HepG2 (cell line): ENCODE measurements around the gene NRL. TPM values are rescaled to one million over a fixed set of nuclear protein-coding genes. Genes with fewer than 3 reads are reported as not detected.
A peak's percentile ranks its signal among the peaks of the same experiment; 100 is the strongest.

ENCODE experiments used
- ATRX ChIP-seq: sonication (generic); formaldehyde crosslinking; IDR thresholded peaks from 2 replicates; pipeline ENCODE4 v1.4.0; 2020; ENCODE audit warnings: missing genetic modification reagents, borderline replicate concordance
- HOXA3 ChIP-seq: sonication (generic); formaldehyde crosslinking; IDR thresholded peaks from 2 replicates; pipeline ENCODE4 v1.5.0; 2020; ENCODE audit warnings: missing genetic modification reagents
- ISX ChIP-seq: sonication (generic); formaldehyde crosslinking; conservative IDR thresholded peaks from 2 replicates; pipeline ENCODE4 v1.5.0; 2020; ENCODE audit warnings: missing genetic modification reagents
- KLF11 ChIP-seq: IDR thresholded peaks from 2 replicates; pipeline ENCODE4 v1.6.1; 2016; ENCODE audit warnings: missing compliant biosample characterization
- KLF6 ChIP-seq: IDR thresholded peaks from 2 replicates; pipeline ENCODE4 v1.8.0; 2016; ENCODE audit warnings: missing biosample characterization, missing genetic modification reagents
- MAFF ChIP-seq: IDR thresholded peaks from 2 replicates; pipeline ENCODE4 v1.6.1; 2011; ENCODE audit warnings: low read depth, low read length, improper control_type of control experiment
- MATR3 ChIP-seq: sonication (generic); formaldehyde crosslinking; IDR thresholded peaks from 2 replicates; pipeline ENCODE4 v1.4.0; 2020; ENCODE audit warnings: missing genetic modification reagents
- RBM39 ChIP-seq: fragments of 200-400 bp; formaldehyde crosslinking; IDR thresholded peaks from one replicate; pipeline ENCODE4 v1.6.1; 2018; ENCODE audit warnings: antibody characterized with exemption, mild to moderate bottlenecking, low read depth, low read length; ENCODE audit not compliant: poor library complexity, severe bottlenecking
- SALL2 ChIP-seq: sonication (generic); formaldehyde crosslinking; IDR thresholded peaks from 2 replicates; pipeline ENCODE4 v1.8.1; 2023; ENCODE audit warnings: mild to moderate bottlenecking, missing genetic modification reagents, inconsistent platforms
- TEAD2 ChIP-seq: sonication (generic); formaldehyde crosslinking; IDR thresholded peaks from 2 replicates; pipeline ENCODE4 v1.9.0; 2021; ENCODE audit warnings: missing genetic modification reagents
- ZNF121 ChIP-seq: sonication (generic); formaldehyde crosslinking; IDR thresholded peaks from 2 replicates; pipeline ENCODE4 v1.5.0; 2020; ENCODE audit warnings: mild to moderate bottlenecking, missing genetic modification reagents
- ZNF510 ChIP-seq: sonication (generic); formaldehyde crosslinking; IDR thresholded peaks from 2 replicates; pipeline ENCODE4 v1.4.0; 2020; ENCODE audit warnings: low read depth, mild to moderate bottlenecking, missing genetic modification reagents
- ZNF577 ChIP-seq: sonication (generic); formaldehyde crosslinking; IDR thresholded peaks from 2 replicates; pipeline ENCODE4 v1.4.0; 2020; ENCODE audit warnings: mild to moderate bottlenecking, low read depth, missing genetic modification reagents, borderline replicate concordance
- polyA plus RNA-seq, 8 experiments: library from polyadenylated mRNA; depleted of rRNA in 3 of 8; stranded (reverse) in 7 of 8; unstranded in 1 of 8; fragments of >200 nt; fragmentation: Illumina TruSeq in 4 of 8; extraction: Trizol in 4 of 8; gene quantifications; 2 replicates each; pipeline versions ENCODE4 v1.2.1 to v1.2.3, GENCODE V29; 2011 to 2016; ENCODE audit warnings: low read depth in 4 of 8, missing spikeins in 1 of 8, mixed read lengths in 1 of 8; ENCODE audit not compliant: insufficient read depth in 1 of 8
- total RNA-seq, 5 experiments: library from RNA; depleted of rRNA; stranded (reverse); fragments of >200 nt; fragmentation: Illumina TruSeq; extraction: Trizol; gene quantifications; 2 replicates each; pipeline ENCODE4 v1.2.3, GENCODE V29; 2016; ENCODE audit warnings: low read depth in 1 of 5
- TF ChIP-seq, protein P1 (sequence below): sonication (generic); formaldehyde crosslinking; IDR thresholded peaks from 2 replicates; pipeline ENCODE4 v1.4.0; 2020; ENCODE audit warnings: missing genetic modification reagents, borderline replicate concordance
- TF ChIP-seq, protein P2 (sequence below): sonication (generic); formaldehyde crosslinking; IDR thresholded peaks from 2 replicates; pipeline ENCODE4 v1.5.0; 2020; ENCODE audit warnings: mild to moderate bottlenecking, missing genetic modification reagents
- TF ChIP-seq, protein P3 (sequence below): sonication (generic); formaldehyde crosslinking; IDR thresholded peaks from 2 replicates; pipeline ENCODE4 v1.4.0; 2020; ENCODE audit warnings: missing genetic modification reagents
- TF ChIP-seq, protein P4 (sequence below): sonication (generic); formaldehyde crosslinking; IDR thresholded peaks from 2 replicates; pipeline ENCODE4 v1.4.0; 2020; ENCODE audit warnings: missing genetic modification reagents
- TF ChIP-seq, protein P5 (sequence below): sonication (generic); formaldehyde crosslinking; IDR thresholded peaks from 2 replicates; pipeline ENCODE4 v1.9.0; 2021; ENCODE audit warnings: missing genetic modification reagents, borderline replicate concordance

NRL gene
- total and polyA plus RNA-seq, 2 of the 13 experiments (the other 11 are each of a cell fraction or from before 2014, with no cell fraction given), result 2.5 to 4.7 TPM

DNA sequence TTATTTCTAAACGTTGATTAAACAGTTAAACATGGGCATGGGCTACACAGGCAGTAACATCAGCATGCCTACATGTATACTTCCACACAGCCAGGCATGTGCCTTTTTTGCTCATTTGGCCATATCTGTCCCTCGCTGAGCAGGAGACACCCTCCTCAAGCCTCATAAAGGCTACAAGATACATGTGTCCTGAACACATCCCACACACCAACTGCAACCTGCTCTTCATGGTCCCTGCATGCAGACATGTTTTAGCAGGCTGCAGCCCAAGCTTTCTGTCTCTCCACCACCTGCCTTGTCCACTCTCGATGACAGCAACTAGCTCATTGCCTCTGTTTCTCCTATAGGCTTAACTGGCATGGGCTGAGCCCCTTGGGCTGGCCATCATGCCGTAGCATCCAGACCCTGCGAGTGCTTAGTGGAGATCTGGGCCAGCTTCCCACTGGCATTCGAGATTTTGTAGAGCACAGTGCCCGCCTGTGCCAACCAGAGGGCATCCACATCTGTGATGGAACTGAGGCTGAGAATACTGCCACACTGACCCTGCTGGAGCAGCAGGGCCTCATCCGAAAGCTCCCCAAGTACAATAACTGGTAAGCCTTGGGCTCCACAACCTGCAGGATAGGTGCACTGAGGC is 18.1 kb downstream of the NRL start (continued):
- TF ChIP-seq RBM39, result no peak
- TF ChIP-seq, protein P1, sequence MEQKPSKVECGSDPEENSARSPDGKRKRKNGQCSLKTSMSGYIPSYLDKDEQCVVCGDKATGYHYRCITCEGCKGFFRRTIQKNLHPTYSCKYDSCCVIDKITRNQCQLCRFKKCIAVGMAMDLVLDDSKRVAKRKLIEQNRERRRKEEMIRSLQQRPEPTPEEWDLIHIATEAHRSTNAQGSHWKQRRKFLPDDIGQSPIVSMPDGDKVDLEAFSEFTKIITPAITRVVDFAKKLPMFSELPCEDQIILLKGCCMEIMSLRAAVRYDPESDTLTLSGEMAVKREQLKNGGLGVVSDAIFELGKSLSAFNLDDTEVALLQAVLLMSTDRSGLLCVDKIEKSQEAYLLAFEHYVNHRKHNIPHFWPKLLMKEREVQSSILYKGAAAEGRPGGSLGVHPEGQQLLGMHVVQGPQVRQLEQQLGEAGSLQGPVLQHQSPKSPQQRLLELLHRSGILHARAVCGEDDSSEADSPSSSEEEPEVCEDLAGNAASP (CRISPR knock-in tag), result no peak
- TF ChIP-seq ATRX (CRISPR knock-in tag), result no peak
- no peak for TF ChIP-seq ZNF577 (CRISPR knock-in tag)
- TF ChIP-seq MAFF, result no peak
- TF ChIP-seq HOXA3 (CRISPR knock-in tag), result no peak
- no peak for TF ChIP-seq TEAD2 (CRISPR knock-in tag)
- no peak for TF ChIP-seq ZNF121 (CRISPR knock-in tag)
- TF ChIP-seq, protein P2, sequence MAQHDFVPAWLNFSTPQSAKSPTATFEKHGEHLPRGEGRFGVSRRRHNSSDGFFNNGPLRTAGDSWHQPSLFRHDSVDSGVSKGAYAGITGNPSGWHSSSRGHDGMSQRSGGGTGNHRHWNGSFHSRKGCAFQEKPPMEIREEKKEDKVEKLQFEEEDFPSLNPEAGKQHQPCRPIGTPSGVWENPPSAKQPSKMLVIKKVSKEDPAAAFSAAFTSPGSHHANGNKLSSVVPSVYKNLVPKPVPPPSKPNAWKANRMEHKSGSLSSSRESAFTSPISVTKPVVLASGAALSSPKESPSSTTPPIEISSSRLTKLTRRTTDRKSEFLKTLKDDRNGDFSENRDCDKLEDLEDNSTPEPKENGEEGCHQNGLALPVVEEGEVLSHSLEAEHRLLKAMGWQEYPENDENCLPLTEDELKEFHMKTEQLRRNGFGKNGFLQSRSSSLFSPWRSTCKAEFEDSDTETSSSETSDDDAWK (CRISPR knock-in tag), result no peak
- no peak for TF ChIP-seq KLF11
- TF ChIP-seq ZNF510 (CRISPR knock-in tag), result no peak
- no peak for TF ChIP-seq MATR3 (CRISPR knock-in tag)
- TF ChIP-seq ISX (CRISPR knock-in tag), result no peak
- TF ChIP-seq, protein P3, sequence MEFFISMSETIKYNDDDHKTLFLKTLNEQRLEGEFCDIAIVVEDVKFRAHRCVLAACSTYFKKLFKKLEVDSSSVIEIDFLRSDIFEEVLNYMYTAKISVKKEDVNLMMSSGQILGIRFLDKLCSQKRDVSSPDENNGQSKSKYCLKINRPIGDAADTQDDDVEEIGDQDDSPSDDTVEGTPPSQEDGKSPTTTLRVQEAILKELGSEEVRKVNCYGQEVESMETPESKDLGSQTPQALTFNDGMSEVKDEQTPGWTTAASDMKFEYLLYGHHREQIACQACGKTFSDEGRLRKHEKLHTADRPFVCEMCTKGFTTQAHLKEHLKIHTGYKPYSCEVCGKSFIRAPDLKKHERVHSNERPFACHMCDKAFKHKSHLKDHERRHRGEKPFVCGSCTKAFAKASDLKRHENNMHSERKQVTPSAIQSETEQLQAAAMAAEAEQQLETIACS, result no peak
- TF ChIP-seq, protein P4, sequence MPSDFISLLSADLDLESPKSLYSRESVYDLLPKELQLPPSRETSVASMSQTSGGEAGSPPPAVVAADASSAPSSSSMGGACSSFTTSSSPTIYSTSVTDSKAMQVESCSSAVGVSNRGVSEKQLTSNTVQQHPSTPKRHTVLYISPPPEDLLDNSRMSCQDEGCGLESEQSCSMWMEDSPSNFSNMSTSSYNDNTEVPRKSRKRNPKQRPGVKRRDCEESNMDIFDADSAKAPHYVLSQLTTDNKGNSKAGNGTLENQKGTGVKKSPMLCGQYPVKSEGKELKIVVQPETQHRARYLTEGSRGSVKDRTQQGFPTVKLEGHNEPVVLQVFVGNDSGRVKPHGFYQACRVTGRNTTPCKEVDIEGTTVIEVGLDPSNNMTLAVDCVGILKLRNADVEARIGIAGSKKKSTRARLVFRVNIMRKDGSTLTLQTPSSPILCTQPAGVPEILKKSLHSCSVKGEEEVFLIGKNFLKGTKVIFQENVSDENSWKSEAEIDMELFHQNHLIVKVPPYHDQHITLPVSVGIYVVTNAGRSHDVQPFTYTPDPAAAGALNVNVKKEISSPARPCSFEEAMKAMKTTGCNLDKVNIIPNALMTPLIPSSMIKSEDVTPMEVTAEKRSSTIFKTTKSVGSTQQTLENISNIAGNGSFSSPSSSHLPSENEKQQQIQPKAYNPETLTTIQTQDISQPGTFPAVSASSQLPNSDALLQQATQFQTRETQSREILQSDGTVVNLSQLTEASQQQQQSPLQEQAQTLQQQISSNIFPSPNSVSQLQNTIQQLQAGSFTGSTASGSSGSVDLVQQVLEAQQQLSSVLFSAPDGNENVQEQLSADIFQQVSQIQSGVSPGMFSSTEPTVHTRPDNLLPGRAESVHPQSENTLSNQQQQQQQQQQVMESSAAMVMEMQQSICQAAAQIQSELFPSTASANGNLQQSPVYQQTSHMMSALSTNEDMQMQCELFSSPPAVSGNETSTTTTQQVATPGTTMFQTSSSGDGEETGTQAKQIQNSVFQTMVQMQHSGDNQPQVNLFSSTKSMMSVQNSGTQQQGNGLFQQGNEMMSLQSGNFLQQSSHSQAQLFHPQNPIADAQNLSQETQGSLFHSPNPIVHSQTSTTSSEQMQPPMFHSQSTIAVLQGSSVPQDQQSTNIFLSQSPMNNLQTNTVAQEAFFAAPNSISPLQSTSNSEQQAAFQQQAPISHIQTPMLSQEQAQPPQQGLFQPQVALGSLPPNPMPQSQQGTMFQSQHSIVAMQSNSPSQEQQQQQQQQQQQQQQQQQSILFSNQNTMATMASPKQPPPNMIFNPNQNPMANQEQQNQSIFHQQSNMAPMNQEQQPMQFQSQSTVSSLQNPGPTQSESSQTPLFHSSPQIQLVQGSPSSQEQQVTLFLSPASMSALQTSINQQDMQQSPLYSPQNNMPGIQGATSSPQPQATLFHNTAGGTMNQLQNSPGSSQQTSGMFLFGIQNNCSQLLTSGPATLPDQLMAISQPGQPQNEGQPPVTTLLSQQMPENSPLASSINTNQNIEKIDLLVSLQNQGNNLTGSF (CRISPR knock-in tag), result peak; percentile 59; the same call in 1 of the 2 replicates
- TF ChIP-seq, protein P5, sequence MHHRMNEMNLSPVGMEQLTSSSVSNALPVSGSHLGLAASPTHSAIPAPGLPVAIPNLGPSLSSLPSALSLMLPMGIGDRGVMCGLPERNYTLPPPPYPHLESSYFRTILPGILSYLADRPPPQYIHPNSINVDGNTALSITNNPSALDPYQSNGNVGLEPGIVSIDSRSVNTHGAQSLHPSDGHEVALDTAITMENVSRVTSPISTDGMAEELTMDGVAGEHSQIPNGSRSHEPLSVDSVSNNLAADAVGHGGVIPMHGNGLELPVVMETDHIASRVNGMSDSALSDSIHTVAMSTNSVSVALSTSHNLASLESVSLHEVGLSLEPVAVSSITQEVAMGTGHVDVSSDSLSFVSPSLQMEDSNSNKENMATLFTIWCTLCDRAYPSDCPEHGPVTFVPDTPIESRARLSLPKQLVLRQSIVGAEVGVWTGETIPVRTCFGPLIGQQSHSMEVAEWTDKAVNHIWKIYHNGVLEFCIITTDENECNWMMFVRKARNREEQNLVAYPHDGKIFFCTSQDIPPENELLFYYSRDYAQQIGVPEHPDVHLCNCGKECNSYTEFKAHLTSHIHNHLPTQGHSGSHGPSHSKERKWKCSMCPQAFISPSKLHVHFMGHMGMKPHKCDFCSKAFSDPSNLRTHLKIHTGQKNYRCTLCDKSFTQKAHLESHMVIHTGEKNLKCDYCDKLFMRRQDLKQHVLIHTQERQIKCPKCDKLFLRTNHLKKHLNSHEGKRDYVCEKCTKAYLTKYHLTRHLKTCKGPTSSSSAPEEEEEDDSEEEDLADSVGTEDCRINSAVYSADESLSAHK, result no peak
- no peak for TF ChIP-seq KLF6 (CRISPR knock-in tag)
- TF ChIP-seq SALL2 (CRISPR knock-in tag), result 0 out of 2 replicates have a peak, but pooled peaks have one; percentile 25
